Measurements from ENCODE around the gene DDX1. TPM values are rescaled to one million over a fixed set of nuclear protein-coding genes. Genes with fewer than 3 reads are reported as not detected.

The DDX1 gene
- total RNA-seq, 1 donor from 2014 or later, result 58.5 TPM

Other genes starting within 250 kb of the DDX1 start
- 60.3 and 67.0 TPM in 2 replicates for gene NBAS, start 30.5 kb upstream of the DDX1 start, total RNA-seq